Osteocyte (in vitro differentiated cells): ENCODE results near the gene MPEG1. TPM values are rescaled to one million over a fixed set of nuclear protein-coding genes. Genes with fewer than 3 reads are reported as not detected.
A peak's percentile ranks its signal among the peaks of the same experiment; 100 is the strongest.

Experiments
- DNase-seq: peaks from one replicate; pipeline ENCODE4 v3.0.0; 2021; ENCODE audit warnings: mixed read lengths; ENCODE audit not compliant: unreplicated experiment; ENCODE audit errors: extremely low spot score
- H3K27ac Mint-ChIP-seq: one replicate; pipeline ENCODE4 v1.8.0; 2021; ENCODE audit warnings: mild to moderate bottlenecking, mixed read lengths; ENCODE audit not compliant: unreplicated experiment
- H3K27me3 Mint-ChIP-seq: one replicate; pipeline ENCODE4 v1.8.0; 2021; ENCODE audit warnings: mixed read lengths; ENCODE audit not compliant: unreplicated experiment
- H3K36me3 Mint-ChIP-seq: one replicate; pipeline ENCODE4 v1.8.0; 2021; ENCODE audit warnings: mixed read lengths; ENCODE audit not compliant: unreplicated experiment
- H3K4me1 Mint-ChIP-seq: one replicate; pipeline ENCODE4 v1.8.0; 2021; ENCODE audit warnings: mixed read lengths; ENCODE audit not compliant: unreplicated experiment
- H3K4me3 Mint-ChIP-seq: one replicate; pipeline ENCODE4 v1.8.0; 2021; ENCODE audit warnings: mild to moderate bottlenecking, moderate library complexity, mixed read lengths; ENCODE audit not compliant: unreplicated experiment
- H3K9me3 Mint-ChIP-seq: one replicate; pipeline ENCODE4 v1.8.0; 2021; ENCODE audit warnings: mixed read lengths; ENCODE audit not compliant: unreplicated experiment
- total RNA-seq: library from RNA; stranded (reverse); gene quantifications from 2 replicates; pipeline ENCODE4 v1.2.1, GENCODE V29; 2021
- TF ChIP-seq, protein P1 (sequence below): fragments of 200-600 bp; sonication (generic); IDR thresholded peaks from 2 replicates; pipeline ENCODE4 v1.5.0; 2021; ENCODE audit warnings: antibody characterized with exemption, mild to moderate bottlenecking, moderate library complexity

MPEG1 gene
- total RNA-seq, 1 donor from 2014 or later, result not detected

DNA sequence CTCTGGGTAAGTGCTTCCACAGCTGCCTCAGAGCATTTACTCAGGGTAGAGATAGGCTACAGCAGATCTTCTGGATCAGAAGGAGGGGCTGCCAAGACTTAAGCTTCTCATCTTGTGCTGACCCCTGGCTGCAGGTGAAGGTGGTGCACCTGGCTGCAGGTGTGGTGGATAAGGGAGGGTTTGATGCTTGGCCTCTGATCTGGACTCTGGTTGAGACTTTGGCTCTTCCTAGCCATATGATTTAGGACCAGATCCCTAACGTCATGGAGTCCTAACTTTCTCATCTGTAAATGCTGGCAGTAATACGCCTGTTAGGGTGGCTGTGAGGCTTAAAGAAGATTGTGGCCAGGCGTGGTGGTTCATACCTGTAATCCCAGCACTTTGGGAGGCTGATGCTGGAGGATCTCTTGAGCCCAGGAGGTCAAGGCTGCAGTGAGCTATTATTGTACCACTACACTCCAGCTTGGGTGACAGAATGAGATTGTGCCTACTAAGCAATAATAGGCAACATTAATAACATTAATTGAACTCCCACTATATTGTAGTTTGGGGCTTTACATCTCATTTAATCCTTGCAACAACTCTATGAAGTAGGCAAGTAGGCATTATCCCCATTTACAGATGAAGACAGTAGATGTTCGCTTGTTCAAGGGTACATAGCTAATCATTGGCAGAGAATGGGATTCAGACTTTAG lies 30.1 kb downstream of the MPEG1 start:
- no peaks in the 10 kb centered on the region for H3K4me1 Mint-ChIP-seq

GRCh38 chr11:59181746-59182456 lies 30.8 kb downstream of the MPEG1 start:
- H3K9me3 Mint-ChIP-seq, result no peaks in the 10 kb centered on the region
- H3K4me3 Mint-ChIP-seq, result no peak overlapping the region
- TF ChIP-seq, protein P1, sequence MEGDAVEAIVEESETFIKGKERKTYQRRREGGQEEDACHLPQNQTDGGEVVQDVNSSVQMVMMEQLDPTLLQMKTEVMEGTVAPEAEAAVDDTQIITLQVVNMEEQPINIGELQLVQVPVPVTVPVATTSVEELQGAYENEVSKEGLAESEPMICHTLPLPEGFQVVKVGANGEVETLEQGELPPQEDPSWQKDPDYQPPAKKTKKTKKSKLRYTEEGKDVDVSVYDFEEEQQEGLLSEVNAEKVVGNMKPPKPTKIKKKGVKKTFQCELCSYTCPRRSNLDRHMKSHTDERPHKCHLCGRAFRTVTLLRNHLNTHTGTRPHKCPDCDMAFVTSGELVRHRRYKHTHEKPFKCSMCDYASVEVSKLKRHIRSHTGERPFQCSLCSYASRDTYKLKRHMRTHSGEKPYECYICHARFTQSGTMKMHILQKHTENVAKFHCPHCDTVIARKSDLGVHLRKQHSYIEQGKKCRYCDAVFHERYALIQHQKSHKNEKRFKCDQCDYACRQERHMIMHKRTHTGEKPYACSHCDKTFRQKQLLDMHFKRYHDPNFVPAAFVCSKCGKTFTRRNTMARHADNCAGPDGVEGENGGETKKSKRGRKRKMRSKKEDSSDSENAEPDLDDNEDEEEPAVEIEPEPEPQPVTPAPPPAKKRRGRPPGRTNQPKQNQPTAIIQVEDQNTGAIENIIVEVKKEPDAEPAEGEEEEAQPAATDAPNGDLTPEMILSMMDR, result no peak
- peak; percentile 77 for DNase-seq
- no peaks in the 10 kb centered on the region for H3K36me3 Mint-ChIP-seq
- no peak overlapping the region for H3K27ac Mint-ChIP-seq
- H3K4me1 Mint-ChIP-seq, result no peaks in the 10 kb centered on the region
- peaks cover 18% of the 10 kb centered on the region for H3K27me3 Mint-ChIP-seq

More for the DNA sequence above, 30.1 kb downstream of the MPEG1 start:
- DNase-seq, result no peak
- Mint-ChIP-seq H3K27me3 (peaks cover 11% of the 10 kb centered on the region), H3K9me3 (no peaks in the 10 kb centered on the region), H3K27ac (no peak overlapping the region), H3K4me3 (no peak overlapping the region), H3K36me3 (no peaks in the 10 kb centered on the region)
- TF ChIP-seq, protein P1, result no peak

DNA sequence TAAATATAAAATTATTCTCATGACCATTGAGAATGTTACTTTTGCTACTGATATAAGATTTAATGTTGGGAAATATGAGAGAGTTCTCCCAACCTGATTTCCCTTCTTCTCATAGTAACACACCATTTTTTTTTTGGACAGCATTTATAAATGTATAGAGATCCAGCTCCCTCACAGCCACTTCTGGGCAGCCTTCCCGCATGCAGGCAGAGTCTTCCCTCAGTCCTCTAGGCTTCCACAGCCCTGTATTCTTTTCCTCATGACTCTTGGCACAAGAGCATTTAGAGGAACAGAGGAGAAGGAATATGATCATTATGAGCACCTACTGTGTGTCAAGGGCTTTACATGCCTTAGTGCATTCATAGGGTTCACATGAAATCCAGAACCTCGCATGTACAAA lies 31.8 kb downstream of the MPEG1 start:
- TF ChIP-seq, protein P1, result no peak
- DNase-seq, result peak; percentile 36
- Mint-ChIP-seq H3K27ac (no peak overlapping the region), H3K27me3 (peaks cover 20% of the 10 kb centered on the region), H3K4me3 (no peak overlapping the region), H3K4me1 (no peaks in the 10 kb centered on the region), H3K9me3 (no peaks in the 10 kb centered on the region), H3K36me3 (no peaks in the 10 kb centered on the region)

GRCh38 chr11:59180168-59180776 lies 32.5 kb downstream of the MPEG1 start:
- no peak overlapping the region for H3K4me3 Mint-ChIP-seq
- peaks cover 26% of the 10 kb centered on the region for H3K27me3 Mint-ChIP-seq
- H3K36me3 Mint-ChIP-seq, result no peaks in the 10 kb centered on the region
- peak; percentile 32 for DNase-seq
- TF ChIP-seq, protein P1, result no peak
- no peak overlapping the region for H3K27ac Mint-ChIP-seq
- H3K9me3 Mint-ChIP-seq, result no peaks in the 10 kb centered on the region
- H3K4me1 Mint-ChIP-seq, result no peaks in the 10 kb centered on the region

GRCh38 chr11:59179121-59179520 lies 33.6 kb downstream of the MPEG1 start:
- peaks cover 33% of the 10 kb centered on the region for H3K27me3 Mint-ChIP-seq
- no peak overlapping the region for H3K4me3 Mint-ChIP-seq
- H3K27ac Mint-ChIP-seq, result no peak overlapping the region
- no peak for DNase-seq
- H3K4me1 Mint-ChIP-seq, result peaks cover under 1% of the 10 kb centered on the region
- TF ChIP-seq, protein P1, result no peak
- no peaks in the 10 kb centered on the region for H3K9me3 Mint-ChIP-seq
- H3K36me3 Mint-ChIP-seq, result no peaks in the 10 kb centered on the region
